ENCODE measurements around the gene KHDC3L. TPM values are rescaled to one million over a fixed set of nuclear protein-coding genes. Genes with fewer than 3 reads are reported as not detected.

KHDC3L gene
- total and polyA plus RNA-seq, 2 of the 4 experiments (the other 2 are of a cell fraction): not detected

DNA sequence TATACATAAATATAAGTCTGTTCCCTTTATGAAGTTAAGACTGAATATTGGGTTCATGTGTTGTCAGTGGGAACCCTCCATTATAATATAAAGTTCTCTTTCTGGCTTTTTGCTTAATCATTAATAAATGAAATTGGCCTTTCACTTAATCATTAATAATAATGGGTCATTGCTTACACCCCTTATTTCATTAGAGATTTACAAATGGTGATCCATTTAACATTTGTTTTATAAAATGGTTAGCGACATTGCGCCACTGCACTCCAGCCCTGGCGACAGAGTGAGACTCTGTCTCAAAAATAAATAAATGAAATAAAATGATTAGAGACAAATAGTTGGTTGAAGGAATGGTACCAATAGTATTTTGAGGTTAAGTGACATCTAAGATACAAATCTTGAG, 50.6 kb downstream of the KHDC3L start:
- POLR2A ChIA-PET (ENCODE audit: unreplicated experiment): no interaction called here
- Histone ChIP-seq H2BK20ac (ENCODE audit: low read depth, low read length) (no peak overlapping the region), H3K23ac (ENCODE audit: low read depth, low read length) (no peak overlapping the region), H2AK5ac (ENCODE audit: low read depth, low read length) (no peak overlapping the region), H3K56ac (ENCODE audit: extremely low read depth, insufficient read depth, low read length) (no peak overlapping the region), H3K4me1 (ENCODE audit: control insufficient read depth, insufficient read depth, low read length) (no peaks in the 10 kb centered on the region), H2BK120ac (ENCODE audit: low read depth, low read length) (no peak overlapping the region), H3K4me3 (ENCODE audit: insufficient read depth, low read depth, low read length) (no peak overlapping the region), H3K18ac (ENCODE audit: low read depth, low read length) (no peak overlapping the region), H3K79me1 (ENCODE audit: low read depth in 1 of 2, low read length in 2 of 2) (no peaks in the 10 kb centered on the region), H3K14ac (replicated peaks; ENCODE audit: low read depth, low read length) (no peak overlapping the region), H2BK5ac (ENCODE audit: low read depth, low read length, poor library complexity, severe bottlenecking) (no peak overlapping the region), H3K4me2 (ENCODE audit: low read depth, low read length) (no peak overlapping the region), H3K36me3 (ENCODE audit: control insufficient read depth, insufficient read depth, low read length) (no peaks in the 10 kb centered on the region), H4K5ac (ENCODE audit: low read depth, low read length) (no peak overlapping the region), H3K4ac (ENCODE audit: low read depth, low read length) (no peak overlapping the region), H2AK9ac (replicated peaks; ENCODE audit: low read depth, low read length, poor library complexity) (no peak overlapping the region), H4K20me1 (ENCODE audit: insufficient read depth, low read length) (no peaks in the 10 kb centered on the region), H4K91ac (ENCODE audit: insufficient read depth, low read depth, low read length) (no peak overlapping the region), H2BK15ac (ENCODE audit: low read depth, low read length) (no peak overlapping the region), H3K27ac (ENCODE audit: insufficient read depth, low read length) (no peak overlapping the region), H3K27me3 (ENCODE audit: control insufficient read depth, insufficient read depth, low read length) (no peaks in the 10 kb centered on the region), H4K8ac (ENCODE audit: low read depth in 2 of 2, low read length in 2 of 2) (no peak overlapping the region), H2AFZ (replicated peaks; ENCODE audit: low read length, poor library complexity) (no peak overlapping the region), H3K9me1 (ENCODE audit: insufficient read depth, low read length) (no peaks in the 10 kb centered on the region), H3K9me3 (ENCODE audit: control insufficient read depth, insufficient read depth, low read length) (no peaks in the 10 kb centered on the region), H3K9ac (ENCODE audit: low read depth, low read length) (no peak overlapping the region)
- TF ChIP-seq, protein P1, sequence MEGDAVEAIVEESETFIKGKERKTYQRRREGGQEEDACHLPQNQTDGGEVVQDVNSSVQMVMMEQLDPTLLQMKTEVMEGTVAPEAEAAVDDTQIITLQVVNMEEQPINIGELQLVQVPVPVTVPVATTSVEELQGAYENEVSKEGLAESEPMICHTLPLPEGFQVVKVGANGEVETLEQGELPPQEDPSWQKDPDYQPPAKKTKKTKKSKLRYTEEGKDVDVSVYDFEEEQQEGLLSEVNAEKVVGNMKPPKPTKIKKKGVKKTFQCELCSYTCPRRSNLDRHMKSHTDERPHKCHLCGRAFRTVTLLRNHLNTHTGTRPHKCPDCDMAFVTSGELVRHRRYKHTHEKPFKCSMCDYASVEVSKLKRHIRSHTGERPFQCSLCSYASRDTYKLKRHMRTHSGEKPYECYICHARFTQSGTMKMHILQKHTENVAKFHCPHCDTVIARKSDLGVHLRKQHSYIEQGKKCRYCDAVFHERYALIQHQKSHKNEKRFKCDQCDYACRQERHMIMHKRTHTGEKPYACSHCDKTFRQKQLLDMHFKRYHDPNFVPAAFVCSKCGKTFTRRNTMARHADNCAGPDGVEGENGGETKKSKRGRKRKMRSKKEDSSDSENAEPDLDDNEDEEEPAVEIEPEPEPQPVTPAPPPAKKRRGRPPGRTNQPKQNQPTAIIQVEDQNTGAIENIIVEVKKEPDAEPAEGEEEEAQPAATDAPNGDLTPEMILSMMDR (conservative IDR thresholded peaks at IDR 0.05; ENCODE audit: low read depth, low read length): no peak
- TF ChIP-seq SMC3 (IDR thresholded peaks at IDR 0.05; ENCODE audit: low read depth, low read length) (no peak), MAFK (IDR thresholded peaks at IDR 0.05; ENCODE audit: low read depth, low read length) (no peak), FOS (IDR thresholded peaks at IDR 0.05; ENCODE audit: low read depth, low read length) (no peak), NFE2L2 (IDR thresholded peaks at IDR 0.05; ENCODE audit: low read depth, low read length) (no peak), RAD21 (IDR thresholded peaks at IDR 0.05; ENCODE audit: low read length) (no peak), MXI1 (IDR thresholded peaks at IDR 0.05; ENCODE audit: borderline replicate concordance, low read depth, low read length) (no peak), BHLHE40 (IDR thresholded peaks at IDR 0.05; ENCODE audit: low read depth, low read length) (no peak), POLR2A (IDR thresholded peaks at IDR 0.05; ENCODE audit: low read depth, low read length) (no peak), MAZ (IDR thresholded peaks at IDR 0.05; ENCODE audit: borderline replicate concordance, low read depth, low read length) (no peak), RCOR1 (IDR thresholded peaks at IDR 0.05; ENCODE audit: insufficient replicate concordance, low read length) (no peak), CHD1 (IDR thresholded peaks at IDR 0.05; ENCODE audit: low read depth, low read length) (no peak), CEBPB (IDR thresholded peaks at IDR 0.05; ENCODE audit: low read depth, low read length) (no peak), RFX5 (IDR thresholded peaks at IDR 0.05; ENCODE audit: low read depth, low read length) (no peak)
- TF ChIP-seq, protein P2, sequence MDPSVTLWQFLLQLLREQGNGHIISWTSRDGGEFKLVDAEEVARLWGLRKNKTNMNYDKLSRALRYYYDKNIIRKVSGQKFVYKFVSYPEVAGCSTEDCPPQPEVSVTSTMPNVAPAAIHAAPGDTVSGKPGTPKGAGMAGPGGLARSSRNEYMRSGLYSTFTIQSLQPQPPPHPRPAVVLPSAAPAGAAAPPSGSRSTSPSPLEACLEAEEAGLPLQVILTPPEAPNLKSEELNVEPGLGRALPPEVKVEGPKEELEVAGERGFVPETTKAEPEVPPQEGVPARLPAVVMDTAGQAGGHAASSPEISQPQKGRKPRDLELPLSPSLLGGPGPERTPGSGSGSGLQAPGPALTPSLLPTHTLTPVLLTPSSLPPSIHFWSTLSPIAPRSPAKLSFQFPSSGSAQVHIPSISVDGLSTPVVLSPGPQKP (IDR thresholded peaks at IDR 0.05; ENCODE audit: borderline replicate concordance, low read depth, low read length): no peak
- TF ChIP-seq, protein P3, sequence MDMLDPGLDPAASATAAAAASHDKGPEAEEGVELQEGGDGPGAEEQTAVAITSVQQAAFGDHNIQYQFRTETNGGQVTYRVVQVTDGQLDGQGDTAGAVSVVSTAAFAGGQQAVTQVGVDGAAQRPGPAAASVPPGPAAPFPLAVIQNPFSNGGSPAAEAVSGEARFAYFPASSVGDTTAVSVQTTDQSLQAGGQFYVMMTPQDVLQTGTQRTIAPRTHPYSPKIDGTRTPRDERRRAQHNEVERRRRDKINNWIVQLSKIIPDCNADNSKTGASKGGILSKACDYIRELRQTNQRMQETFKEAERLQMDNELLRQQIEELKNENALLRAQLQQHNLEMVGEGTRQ (IDR thresholded peaks at IDR 0.05; ENCODE audit: low read depth, low read length): no peak
- no TSS peak for BruUV-seq (replicated peaks)
- no CpG with 5 or more reads among the region's 3 CpGs for WGBS, 2 experiments (ENCODE audit: extremely low coverage in 2 of 2, insufficient read length in 1 of 2)
- dilution Hi-C loops (cut with HindIII; ENCODE audit: low sequenced_read_pairs, unreplicated experiment) (no loop called here), in situ Hi-C loops (cut with MboI; ENCODE audit: low sequenced_read_pairs) (no loop called here), intact Hi-C loops (cut with micrococcal nuclease) (no loop called here)
- no peak for ATAC-seq (ENCODE audit: low read depth)
- CTCF ChIA-PET: no interaction called here
- DNase-seq: no peak
